Suppressor macrophage treated with lipopolysaccharide for 4 hours (primary cell): Measurements from ENCODE around the gene RING1.
A peak's percentile ranks its signal among the peaks of the same experiment; 100 is the strongest.

Source experiments
- DNase-seq: peaks from one replicate; pipeline ENCODE4 v3.0.0-alpha.2; 2020

Gene RING1

DNA sequence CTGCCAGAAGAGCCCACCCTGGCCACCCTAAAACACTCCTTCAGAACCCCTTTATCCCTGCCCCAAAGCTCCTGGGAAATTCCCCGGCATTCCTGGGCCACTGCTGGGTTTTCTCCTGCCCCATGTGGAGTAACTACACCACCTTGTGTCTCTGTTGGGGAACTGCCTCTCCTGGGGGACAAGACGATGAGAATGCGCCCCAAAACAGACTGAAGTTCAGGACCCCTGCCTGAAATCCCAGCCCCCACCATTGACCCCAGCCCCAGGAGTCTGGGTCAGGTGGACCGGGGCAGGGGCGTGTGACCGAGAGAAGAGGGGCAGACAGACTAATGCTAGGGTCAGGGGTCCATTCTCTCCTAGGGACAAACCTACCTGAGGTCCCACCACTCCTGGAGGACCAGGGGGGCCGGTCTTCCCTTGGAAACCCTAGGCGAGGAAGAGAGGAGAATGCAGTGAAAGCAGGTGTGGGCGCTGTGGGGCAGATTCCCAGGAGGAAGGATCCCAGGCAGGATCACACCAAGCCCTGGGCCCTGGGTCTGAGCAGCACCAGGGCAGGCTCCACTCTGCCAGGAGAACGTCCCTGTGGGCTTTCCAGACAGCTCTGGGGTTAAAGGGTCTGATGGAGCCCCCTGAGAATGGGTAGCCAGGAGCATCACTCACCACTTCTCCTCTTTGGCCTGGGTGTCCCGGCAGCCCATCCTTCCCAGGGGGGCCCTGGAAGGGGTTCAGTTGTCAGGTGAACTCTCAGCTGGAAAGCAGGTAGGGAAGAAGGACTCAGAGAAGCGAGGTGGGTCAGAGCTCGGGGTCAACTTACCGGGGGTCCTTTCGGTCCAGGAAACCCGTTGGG is 35.4 kb upstream of the RING1 start:
- DNase-seq: peak; percentile 45

DNA sequence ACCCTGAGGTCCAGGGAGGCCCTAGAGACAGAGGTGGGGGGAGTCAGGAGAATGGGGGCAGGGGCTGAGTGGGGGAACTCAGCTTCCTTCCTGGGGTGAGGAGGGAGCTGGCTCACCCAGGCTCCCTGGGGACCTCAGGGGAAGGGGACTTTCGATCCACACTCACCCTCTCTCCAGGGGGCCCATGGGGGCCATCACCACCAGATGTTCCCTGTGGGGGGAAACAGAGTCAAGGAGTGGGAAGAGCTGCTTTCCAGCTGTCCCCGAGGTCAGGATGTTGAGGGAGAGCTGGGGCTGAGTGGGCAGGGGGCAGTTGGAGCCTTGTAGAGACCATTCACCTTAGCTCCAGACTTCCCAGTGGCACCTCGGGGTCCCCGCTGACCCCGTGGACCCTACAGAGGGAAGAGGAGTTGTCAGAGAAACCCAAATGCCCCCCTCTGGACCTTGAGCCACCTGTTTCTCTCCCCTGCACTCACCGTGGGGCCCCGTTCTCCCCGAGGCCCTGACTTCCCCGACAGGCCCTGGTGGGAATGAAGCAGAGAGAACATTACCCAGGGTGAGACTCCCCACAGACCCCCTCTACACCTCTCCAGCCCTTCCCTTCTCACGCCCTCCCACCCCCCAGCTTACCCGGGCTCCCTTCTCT is 34.6 kb upstream of the RING1 start:
- no peak for DNase-seq

- DNase-seq: no peak
Measured at GRCh38 chr6:33174784-33175183, 33.5 kb upstream of the RING1 start.

- DNase-seq: no peak
Measured at GRCh38 chr6:33175436-33176069, 32.7 kb upstream of the RING1 start.

DNA sequence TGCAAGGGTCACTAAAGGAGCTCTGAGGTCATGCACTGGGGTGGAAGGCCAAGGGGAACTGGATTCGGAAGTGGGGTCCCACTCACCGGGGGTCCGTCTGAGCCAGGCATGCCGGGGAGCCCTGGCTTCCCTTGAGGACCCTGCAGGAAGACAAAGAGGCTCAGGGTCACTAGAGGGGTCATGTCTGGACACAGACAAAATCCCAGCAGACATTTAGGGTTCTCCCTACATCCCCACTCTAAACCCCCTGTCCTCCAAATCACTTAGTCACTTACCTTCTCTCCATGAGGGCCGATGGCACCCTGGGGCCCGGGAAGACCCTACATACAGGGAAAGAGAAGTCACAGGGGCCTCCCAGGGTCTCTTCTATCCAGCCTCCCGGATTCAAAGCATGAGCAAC is 31.4 kb upstream of the RING1 start:
- no peak for DNase-seq

- DNase-seq: no peak
Measured at GRCh38 chr6:33177552-33178446, 30.5 kb upstream of the RING1 start.

GRCh38 chr6:33178755-33179475 is 29.4 kb upstream of the RING1 start:
- no peak for DNase-seq

- DNase-seq: no peak
Measured at GRCh38 chr6:33181141-33181540, 27.2 kb upstream of the RING1 start.

GRCh38 chr6:33183071-33183683 is 25.1 kb upstream of the RING1 start:
- no peak for DNase-seq

GRCh38 chr6:33185190-33185589 is 23.1 kb upstream of the RING1 start:
- DNase-seq: no peak

DNA sequence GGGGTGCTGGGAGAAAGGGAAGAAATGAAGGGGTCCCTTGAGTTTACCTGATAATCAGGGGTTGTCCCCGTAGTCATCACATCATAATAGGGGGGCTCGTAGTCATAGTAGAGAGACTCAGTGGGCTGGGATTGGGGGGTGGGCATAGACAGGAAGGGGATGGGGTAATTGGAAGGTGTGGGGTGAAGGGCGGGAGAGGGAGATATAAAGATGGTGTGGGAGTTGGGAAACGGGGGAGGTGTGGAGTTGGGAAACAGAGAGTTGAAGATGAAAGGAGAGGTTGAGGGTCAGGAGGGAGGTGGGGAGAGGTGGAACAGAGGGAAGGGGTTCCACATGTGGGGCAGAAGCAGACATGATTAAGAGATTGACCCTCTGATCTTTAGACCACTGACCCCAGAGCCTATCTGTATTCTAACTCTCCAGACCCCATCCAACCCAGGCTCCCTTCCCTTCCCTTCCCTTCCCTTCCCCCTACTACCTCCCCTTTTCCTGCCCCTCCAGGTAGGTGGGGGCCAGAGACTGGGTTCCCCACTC is 22.6 kb upstream of the RING1 start:
- DNase-seq: no peak

DNA sequence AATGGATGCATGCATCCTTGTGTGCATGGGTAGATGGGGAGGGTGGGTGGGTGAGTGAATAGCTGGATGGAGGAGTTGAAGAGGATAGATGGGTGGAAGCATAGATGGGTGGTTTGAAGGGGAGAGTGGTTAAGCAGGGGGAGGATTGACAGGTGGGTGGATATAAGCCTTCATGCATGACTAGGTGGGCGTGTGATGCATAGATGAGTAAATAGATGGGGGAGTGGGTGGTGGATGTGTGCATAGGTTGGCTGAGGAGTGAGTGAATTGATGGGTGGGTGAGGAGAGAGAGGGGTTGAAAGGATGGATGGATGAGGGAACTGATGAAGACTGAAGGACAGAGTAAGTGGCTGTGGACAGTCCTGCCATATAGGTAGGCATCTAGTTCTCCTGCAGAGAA is 20.5 kb upstream of the RING1 start:
- DNase-seq: no peak

DNA sequence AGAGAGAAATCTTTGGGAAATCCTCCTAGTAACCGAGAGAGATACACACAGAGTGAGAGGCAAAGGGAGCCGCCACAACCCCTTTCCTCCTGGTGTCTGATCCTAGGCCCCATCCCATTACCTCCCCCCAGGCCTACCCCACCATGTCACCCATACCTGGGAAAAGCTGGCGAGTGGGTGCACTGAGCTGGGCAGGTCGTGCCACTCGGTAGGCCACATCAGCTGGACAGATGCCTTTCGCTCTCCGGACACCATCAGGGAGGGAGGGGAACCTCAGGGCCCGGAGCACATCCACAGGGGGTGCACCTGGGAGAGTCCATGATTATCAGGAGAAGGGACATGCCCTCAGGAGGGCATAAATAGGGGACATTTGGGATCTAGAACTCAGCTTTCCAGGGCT is 19.1 kb upstream of the RING1 start:
- DNase-seq: no peak

DNA sequence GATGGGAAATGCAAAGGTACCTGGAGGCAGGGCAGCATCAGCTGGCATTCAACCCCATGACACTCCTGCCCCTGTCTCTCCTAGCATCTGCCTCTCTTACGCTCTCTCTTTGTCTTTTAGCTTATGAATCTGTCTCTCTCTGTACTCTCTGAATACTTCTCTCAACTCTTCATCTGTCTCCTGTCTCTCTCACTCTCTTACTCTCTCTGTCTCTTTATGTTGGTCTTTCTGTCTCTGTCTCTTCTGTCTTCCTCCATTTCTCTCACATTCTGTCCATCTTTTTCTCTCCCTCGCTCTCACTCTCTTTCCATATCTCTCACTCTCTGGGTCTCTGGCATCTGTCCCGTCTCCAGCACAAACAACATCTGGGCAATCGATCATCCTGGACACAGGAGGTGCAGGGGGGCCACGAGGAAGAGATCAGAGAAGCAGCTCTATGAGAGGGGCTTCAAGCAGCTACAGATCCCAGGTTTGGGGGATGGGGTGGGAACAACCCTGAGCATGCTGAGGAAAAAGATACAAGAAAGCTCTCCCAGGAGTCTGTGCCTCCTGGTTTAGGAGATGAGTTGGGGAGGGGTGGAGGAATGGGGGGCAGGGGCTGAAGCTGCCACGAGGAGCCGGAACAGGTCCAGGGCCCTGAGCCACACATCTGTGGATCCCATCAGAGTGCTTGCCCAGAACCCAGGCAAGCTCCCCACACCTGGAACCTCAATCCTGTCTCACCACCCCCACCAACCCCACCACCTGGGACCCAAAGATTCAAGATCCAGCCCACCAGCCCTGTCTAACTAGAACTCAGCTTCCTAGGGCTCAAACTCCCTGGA is 18.5 kb upstream of the RING1 start:
- DNase-seq: no peak

- no peak for DNase-seq
Measured at GRCh38 chr6:33190504-33191107, 17.7 kb upstream of the RING1 start.

DNA sequence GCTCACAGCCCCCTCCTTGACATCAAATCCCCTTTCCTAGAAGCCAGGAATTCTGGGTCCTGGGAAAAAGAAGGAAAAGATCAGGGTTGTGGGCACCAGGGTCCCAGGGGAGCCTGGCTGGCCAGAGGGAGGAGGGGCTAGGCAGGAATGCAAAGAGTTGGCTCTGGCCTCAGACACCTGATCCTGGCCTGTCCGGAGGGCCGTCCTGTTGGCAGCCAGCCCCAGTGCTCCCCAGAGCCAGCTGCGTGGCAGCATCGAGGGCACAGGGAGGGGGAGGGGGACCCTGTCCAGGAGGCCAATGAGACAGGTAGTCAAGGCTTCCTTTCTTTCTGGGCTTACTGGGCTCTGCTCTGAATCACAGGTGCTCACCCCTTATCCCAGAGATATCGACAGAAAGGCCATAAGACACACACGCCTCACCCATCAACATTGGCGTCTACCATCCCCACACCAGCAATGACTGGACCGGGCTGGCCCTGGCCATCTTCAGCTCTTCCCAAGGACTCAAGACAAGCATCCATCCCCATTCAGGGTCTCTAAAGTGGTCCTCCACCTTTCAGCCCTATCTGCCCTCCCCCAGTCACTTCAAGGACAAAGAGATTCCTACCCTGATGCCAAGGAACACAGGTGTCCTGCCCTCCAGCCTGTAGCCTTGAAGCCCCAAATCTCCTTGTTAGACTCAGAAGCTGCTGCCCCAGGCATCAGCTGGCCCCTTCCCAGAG is 16.8 kb upstream of the RING1 start:
- no peak for DNase-seq

DNA sequence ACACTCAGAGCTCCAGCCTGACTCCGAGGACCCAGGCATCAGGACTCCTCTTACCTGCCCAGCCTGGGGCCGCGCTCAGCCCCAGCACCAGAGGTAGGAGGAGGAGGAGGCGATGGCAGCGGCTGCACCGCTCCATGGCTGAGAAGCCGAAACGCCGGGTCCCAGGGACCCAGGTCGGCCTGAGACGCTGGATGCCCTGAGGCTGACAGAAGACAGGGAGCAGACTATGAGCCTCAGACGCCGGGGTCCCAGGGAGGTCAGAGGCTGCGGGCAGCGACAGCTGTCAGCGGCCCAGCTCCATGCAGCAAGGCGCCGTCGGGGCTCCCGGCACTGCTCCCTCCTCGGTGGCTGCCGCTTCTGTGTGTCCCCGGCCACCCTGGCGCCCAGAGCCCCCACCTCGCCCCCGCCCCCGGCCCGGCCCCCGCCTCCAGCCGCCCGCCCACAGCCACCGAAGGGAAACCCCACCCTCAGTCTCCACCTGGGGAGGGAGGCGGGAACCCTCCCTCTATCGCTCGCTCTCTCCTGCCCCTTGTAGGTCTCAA is 16.1 kb upstream of the RING1 start, which contains the start of gene COL11A2:
Gene COL11A2, minus strand, starts transcription at position 363 of the 542 bp plus-strand sequence. Its CDS starts 227 bp downstream, at position 136.
- DNase-seq: no peak

GRCh38 chr6:33192671-33193602 is 15.4 kb upstream of the RING1 start:
- no peak for DNase-seq
